T-helper 1 cell treated with Interleukin-12 subunit alpha and Interleukin-12 subunit beta and Interleukin-4 antibody, amounts not matched to agents 30 μg/mL and 1 μg/mL, for 36 hours (primary cell): ENCODE data around the gene MAN1C1.
"Not testable (repeated sequence)": the region's sequence is repeated elsewhere in the genome, so short reads cannot be mapped to it uniquely, and the experiment has no call there.

Source experiments
- H3K27ac Mint-ChIP-seq: one replicate; pipeline ENCODE4 v1.8.0; 2021; ENCODE audit warnings: mild to moderate bottlenecking, mixed read lengths
- H3K27me3 Mint-ChIP-seq: one replicate; pipeline ENCODE4 v1.8.0; 2021; ENCODE audit warnings: low read depth, mixed read lengths
- H3K36me3 Mint-ChIP-seq: one replicate; pipeline ENCODE4 v1.8.0; 2021; ENCODE audit warnings: low read depth, mixed read lengths
- H3K4me1 Mint-ChIP-seq: one replicate; pipeline ENCODE4 v1.8.0; 2021; ENCODE audit warnings: low read depth, mixed read lengths
- H3K4me3 Mint-ChIP-seq: one replicate; pipeline ENCODE4 v1.8.0; 2021; ENCODE audit warnings: mild to moderate bottlenecking, moderate library complexity, mixed read lengths
- H3K9me3 Mint-ChIP-seq: one replicate; pipeline ENCODE4 v1.8.0; 2021; ENCODE audit warnings: mixed read lengths

MAN1C1 gene

DNA sequence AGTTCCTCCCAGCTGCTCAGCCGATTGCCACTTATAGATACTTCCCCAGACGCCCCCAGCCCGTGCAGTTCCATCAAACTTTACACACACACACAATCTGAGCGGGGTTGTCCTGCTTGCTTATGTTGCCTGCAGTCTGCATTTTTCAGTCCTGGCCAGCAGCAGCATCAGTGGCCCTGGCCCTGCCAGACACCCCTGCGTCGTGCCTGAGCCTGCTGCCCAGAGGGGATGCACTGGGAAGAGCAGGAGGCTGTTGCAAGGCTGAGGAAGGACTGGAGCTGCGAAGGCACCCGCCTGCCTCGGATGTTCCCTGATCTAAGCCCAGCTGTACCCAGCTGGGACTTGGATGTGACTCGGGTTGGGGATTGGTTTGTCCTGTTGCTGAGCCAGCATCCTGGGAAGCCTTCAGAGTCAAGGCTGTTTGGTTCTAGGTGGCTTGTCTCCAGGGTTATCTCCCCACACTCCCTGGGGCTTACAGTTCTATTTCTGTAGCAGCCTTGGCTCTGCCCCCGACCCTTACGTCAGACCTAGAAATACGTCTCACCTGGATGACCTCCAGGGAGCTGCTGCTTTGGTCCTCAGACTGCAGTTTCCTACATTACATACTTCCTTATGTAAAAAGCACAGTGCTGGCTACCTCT lies 42.3 kb downstream of the MAN1C1 start:
- peaks cover 64% of the 10 kb centered on the region for H3K27me3 Mint-ChIP-seq
- H3K4me3 Mint-ChIP-seq = no peak overlapping the region
- no peaks in the 10 kb centered on the region for H3K36me3 Mint-ChIP-seq
- H3K9me3 Mint-ChIP-seq = no peaks in the 10 kb centered on the region
- H3K27ac Mint-ChIP-seq = no peak overlapping the region
- H3K4me1 Mint-ChIP-seq = no peaks in the 10 kb centered on the region

GRCh38 chr1:25661043-25661815 lies 44.6 kb downstream of the MAN1C1 start:
- H3K36me3 Mint-ChIP-seq = peaks cover 2% of the 10 kb centered on the region
- H3K4me1 Mint-ChIP-seq = no peaks in the 10 kb centered on the region
- peaks cover 65% of the 10 kb centered on the region for H3K27me3 Mint-ChIP-seq
- no peak overlapping the region for H3K4me3 Mint-ChIP-seq
- H3K9me3 Mint-ChIP-seq = no peaks in the 10 kb centered on the region
- H3K27ac Mint-ChIP-seq = no peak overlapping the region

DNA sequence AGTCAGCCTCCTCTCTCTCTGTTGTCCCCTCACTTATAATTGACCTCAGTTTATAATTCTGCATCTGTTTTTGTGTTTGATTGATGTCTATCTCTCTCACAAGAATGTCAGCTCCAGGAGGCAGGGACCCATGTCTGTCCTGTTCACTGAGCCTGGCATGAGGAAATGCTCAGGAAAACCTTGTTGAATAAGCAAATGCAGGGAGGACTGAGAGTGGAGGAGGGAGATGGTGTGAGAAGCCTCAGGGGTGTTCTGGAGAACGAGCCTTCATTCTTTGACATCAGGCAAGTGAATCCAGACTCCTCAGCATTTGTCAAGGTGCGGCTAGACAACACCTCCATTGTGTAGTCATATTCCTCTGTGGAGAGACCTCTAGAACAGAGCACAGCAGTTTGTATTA lies 45.5 kb downstream of the MAN1C1 start:
- Mint-ChIP-seq H3K4me3 (no peak overlapping the region), H3K36me3 (peaks cover 2% of the 10 kb centered on the region), H3K27ac (no peak overlapping the region), H3K27me3 (peaks cover 68% of the 10 kb centered on the region), H3K9me3 (no peaks in the 10 kb centered on the region), H3K4me1 (peaks cover 5% of the 10 kb centered on the region)

DNA sequence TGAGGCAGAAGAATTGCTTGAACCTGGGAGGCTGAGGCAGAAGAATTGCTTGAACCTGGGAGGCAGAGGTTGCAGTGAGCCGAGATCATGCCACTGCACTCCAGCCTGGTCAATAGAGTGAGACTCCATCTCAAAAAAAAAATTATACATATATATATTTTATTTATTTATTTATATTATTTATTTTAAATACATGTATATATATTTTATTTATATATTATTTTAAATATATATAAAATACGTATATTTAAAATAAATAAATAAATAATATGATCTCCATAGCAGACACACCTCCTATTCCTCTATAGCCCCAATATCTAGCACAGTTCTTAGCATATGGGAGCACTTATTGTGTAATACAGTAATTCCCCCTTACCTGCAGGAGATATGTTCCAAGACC lies 46.4 kb downstream of the MAN1C1 start:
- H3K27ac Mint-ChIP-seq, H3K4me3 Mint-ChIP-seq, H3K4me1 Mint-ChIP-seq, H3K36me3 Mint-ChIP-seq, H3K9me3 Mint-ChIP-seq: not testable (repeated sequence)
- peaks cover 73% of the 10 kb centered on the region for H3K27me3 Mint-ChIP-seq

GRCh38 chr1:25664357-25665199 lies 48.0 kb downstream of the MAN1C1 start:
- peaks cover 2% of the 10 kb centered on the region for H3K36me3 Mint-ChIP-seq
- H3K4me1 Mint-ChIP-seq = peaks cover 9% of the 10 kb centered on the region
- H3K27ac Mint-ChIP-seq = no peak overlapping the region
- no peaks in the 10 kb centered on the region for H3K9me3 Mint-ChIP-seq
- H3K4me3 Mint-ChIP-seq = no peak overlapping the region
- H3K27me3 Mint-ChIP-seq = peaks cover 76% of the 10 kb centered on the region

DNA sequence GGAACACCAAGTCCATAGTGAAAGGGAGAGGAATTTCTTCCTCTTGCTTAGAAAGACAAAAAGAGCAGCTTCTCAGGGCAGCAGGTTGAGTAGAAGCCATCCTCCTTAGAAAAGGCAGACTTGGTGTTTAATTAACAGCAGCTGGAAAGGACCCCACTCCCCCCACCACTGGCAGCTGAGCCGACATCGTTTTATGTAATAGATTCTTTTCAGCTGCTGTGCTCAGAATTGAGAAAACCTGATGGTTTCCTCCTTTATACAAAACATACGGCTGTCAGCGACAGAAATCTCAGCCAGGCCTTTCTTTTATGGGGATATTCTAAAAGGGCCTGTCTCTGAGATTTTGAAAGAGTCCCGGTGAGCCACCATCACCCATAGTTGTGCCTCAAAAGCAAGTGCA lies 49.9 kb downstream of the MAN1C1 start:
- H3K9me3 Mint-ChIP-seq = peaks cover 4% of the 10 kb centered on the region
- no peak overlapping the region for H3K27ac Mint-ChIP-seq
- no peak overlapping the region for H3K4me3 Mint-ChIP-seq
- peaks cover 83% of the 10 kb centered on the region for H3K27me3 Mint-ChIP-seq
- peaks cover 5% of the 10 kb centered on the region for H3K36me3 Mint-ChIP-seq
- peaks cover 9% of the 10 kb centered on the region for H3K4me1 Mint-ChIP-seq

- Mint-ChIP-seq H3K9me3 (peaks cover 8% of the 10 kb centered on the region), H3K36me3 (peaks cover 18% of the 10 kb centered on the region), H3K27me3 (peaks cover 88% of the 10 kb centered on the region), H3K4me1 (peaks cover 21% of the 10 kb centered on the region), H3K4me3 (no peak overlapping the region), H3K27ac (no peak overlapping the region)
These were observed 52.5 kb downstream of the MAN1C1 start for GRCh38 chr1:25668931-25669573.

DNA sequence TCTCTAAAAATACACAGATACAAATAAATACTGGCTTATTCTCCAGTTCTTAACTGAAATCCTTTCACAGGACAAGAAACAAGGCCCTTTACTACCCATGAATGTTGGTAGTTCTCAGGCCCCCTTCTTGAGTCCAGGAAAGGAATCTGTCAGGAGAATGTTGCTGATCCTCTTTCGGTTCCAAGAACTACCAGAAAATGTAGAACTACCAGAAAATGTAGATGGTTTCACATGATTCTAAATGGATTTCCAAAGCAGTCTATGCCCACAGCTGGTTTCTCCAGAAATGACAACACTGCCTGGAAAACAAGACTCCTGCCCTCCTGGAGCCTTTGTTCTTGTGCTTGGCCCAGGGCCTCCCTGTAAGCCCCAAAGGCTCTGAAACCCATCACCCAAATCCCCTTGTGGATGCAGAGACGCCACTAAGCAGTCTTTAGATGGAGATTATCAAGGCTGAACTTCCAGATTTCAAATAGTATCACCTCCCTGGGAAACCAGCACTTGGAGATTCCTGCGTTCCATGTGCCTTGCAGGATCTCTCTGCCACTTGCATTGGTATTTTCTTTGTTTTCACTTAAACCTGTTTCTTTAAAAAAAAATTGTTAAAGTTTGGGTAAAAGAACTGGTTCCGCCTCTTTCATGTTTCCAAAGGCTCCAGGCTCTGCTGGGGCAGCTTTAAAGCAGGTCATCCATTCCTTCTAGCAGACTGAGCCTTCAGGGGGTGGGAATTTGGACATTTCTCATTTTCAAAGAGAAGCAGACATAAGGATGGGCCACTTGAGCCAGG lies 53.4 kb downstream of the MAN1C1 start:
- Mint-ChIP-seq H3K27me3 (peaks cover 91% of the 10 kb centered on the region), H3K36me3 (peaks cover 24% of the 10 kb centered on the region), H3K4me1 (peaks cover 30% of the 10 kb centered on the region), H3K27ac (no peak overlapping the region), H3K4me3 (no peak overlapping the region), H3K9me3 (peaks cover 8% of the 10 kb centered on the region)

DNA sequence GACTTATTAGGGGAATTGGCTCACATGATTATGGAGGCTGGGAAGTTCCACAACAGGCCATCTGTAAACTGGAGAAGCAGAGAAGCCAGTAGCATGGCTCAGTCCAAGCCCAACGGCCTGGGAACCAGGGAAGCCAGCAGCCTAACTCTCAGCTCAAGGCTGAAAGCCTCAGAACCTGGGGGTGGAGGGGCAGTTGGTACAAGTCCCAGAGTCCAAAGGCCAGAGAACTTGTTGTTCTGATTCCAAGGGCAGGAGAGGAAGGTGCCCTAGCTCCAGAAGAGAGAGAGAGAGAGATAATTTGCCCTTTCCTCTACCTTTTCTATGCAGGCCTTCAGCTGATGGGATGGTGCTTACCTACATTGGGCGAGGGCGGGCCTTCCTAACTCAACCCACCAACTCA lies 55.3 kb downstream of the MAN1C1 start:
- Mint-ChIP-seq H3K9me3 (peaks cover 8% of the 10 kb centered on the region), H3K4me3 (no peak overlapping the region), H3K27me3 (peaks cover 82% of the 10 kb centered on the region), H3K36me3 (peaks cover 22% of the 10 kb centered on the region), H3K27ac (no peak overlapping the region), H3K4me1 (peaks cover 45% of the 10 kb centered on the region)

- Mint-ChIP-seq H3K9me3 (peaks cover 8% of the 10 kb centered on the region), H3K4me1 (peaks cover 54% of the 10 kb centered on the region), H3K36me3 (peaks cover 22% of the 10 kb centered on the region), H3K27ac (no peak overlapping the region), H3K27me3 (peaks cover 85% of the 10 kb centered on the region), H3K4me3 (no peak overlapping the region)
These were observed 56.3 kb downstream of the MAN1C1 start for GRCh38 chr1:25672763-25673409.

- H3K27ac Mint-ChIP-seq = no peak overlapping the region
- peaks cover 22% of the 10 kb centered on the region for H3K36me3 Mint-ChIP-seq
- peaks cover 85% of the 10 kb centered on the region for H3K27me3 Mint-ChIP-seq
- peaks cover 55% of the 10 kb centered on the region for H3K4me1 Mint-ChIP-seq
- peaks cover 8% of the 10 kb centered on the region for H3K9me3 Mint-ChIP-seq
- no peak overlapping the region for H3K4me3 Mint-ChIP-seq
These were observed 56.9 kb downstream of the MAN1C1 start for GRCh38 chr1:25673456-25673855.

DNA sequence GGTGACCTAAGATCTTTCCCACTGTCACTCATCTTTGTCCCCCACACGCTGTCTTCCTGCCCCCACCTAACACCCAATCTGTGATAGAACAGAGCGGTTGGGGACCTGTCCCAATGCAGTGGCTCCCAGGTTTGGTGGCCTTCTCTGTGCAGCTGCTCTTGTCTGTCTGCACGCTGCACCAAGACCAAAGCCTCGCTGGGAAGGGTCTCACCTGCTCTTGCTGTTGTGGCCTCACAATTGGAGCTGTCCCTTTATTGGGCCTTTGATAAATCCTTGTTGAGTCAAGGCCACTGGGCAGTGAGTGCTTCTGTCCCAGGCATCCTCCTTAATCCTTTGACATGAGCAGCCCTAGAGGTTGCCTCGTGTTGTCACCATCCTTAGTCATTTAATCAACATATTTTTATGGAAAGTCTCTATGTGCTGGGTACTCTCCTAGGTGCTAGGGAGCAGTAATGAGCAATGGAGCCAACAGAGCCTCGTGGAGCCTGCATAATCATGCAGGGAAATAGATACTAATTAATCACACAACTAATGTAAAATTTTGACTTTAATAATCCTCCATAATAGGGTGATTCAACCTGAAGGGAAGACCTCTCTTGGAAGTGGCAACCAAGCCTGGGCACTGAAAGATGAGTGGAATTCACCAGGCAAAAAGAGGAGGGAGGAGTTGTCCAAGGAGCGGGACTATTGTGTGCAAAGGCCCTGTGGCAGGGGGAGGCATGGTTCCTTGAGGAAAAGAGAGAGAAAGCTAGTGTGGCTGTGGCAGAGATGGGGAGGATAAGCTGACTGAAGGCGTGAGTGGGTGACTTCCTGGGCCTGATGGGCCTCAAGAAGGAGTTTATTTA lies 57.6 kb downstream of the MAN1C1 start:
- H3K9me3 Mint-ChIP-seq = peaks cover 8% of the 10 kb centered on the region
- H3K4me1 Mint-ChIP-seq = peaks cover 56% of the 10 kb centered on the region
- H3K36me3 Mint-ChIP-seq = peaks cover 24% of the 10 kb centered on the region
- peaks cover 85% of the 10 kb centered on the region for H3K27me3 Mint-ChIP-seq
- H3K27ac Mint-ChIP-seq = no peak overlapping the region
- H3K4me3 Mint-ChIP-seq = peak overlapping the region; percentile 53

DNA sequence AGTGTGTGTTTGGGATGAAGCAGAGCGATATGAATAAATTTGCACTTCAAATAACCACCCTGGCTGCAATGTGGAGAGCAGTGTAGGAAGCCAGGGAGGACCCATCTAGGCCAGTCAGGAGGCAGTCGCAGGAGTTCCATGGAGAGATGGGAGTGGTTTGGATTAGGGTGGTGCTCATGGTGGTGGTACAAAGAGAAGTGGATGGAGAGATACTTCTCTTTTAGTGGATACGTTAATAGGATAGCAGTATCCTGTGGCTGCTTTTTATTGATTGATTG lies 58.2 kb downstream of the MAN1C1 start:
- Mint-ChIP-seq H3K4me1 (peaks cover 55% of the 10 kb centered on the region), H3K36me3 (peaks cover 24% of the 10 kb centered on the region), H3K27ac (no peak overlapping the region), H3K27me3 (peaks cover 83% of the 10 kb centered on the region), H3K4me3 (peak overlapping the region; percentile 53), H3K9me3 (peaks cover 8% of the 10 kb centered on the region)
